Vagina (tissue), 2 donors: Measurements from ENCODE around the gene GFER.

ENCODE experiments used
- POLR2A ChIP-seq, 2 donors: fragments of 450-650 bp; IDR thresholded peaks; one replicate each; pipeline ENCODE4 v1.6.1; 2017; ENCODE audit warnings: antibody characterized with exemption in 2 of 2, mild to moderate bottlenecking in 2 of 2, moderate library complexity in 2 of 2
- POLR2AphosphoS5 ChIP-seq, 2 donors: sonication (generic); formaldehyde crosslinking; IDR thresholded peaks; one replicate each; pipeline ENCODE4 v1.9.0; 2017; ENCODE audit warnings: antibody characterized with exemption in 2 of 2, mild to moderate bottlenecking in 2 of 2, low read depth in 1 of 2; ENCODE audit not compliant: insufficient read depth in 1 of 2
- TF ChIP-seq, protein P1 (sequence below), 3 experiments: fragments of 450-650 bp in 2 of 3; fragments of 200-600 bp in 1 of 3; sonication (generic) in 1 of 3; IDR thresholded peaks; one replicate each; pipeline ENCODE4 v1.5.1; 2017 to 2019; ENCODE audit warnings: antibody characterized with exemption in 3 of 3, mild to moderate bottlenecking in 2 of 3, moderate library complexity in 2 of 3

GRCh38 chr16:2019921-2020831, 36.2 kb downstream of the GFER start:
- TF ChIP-seq, protein P1, sequence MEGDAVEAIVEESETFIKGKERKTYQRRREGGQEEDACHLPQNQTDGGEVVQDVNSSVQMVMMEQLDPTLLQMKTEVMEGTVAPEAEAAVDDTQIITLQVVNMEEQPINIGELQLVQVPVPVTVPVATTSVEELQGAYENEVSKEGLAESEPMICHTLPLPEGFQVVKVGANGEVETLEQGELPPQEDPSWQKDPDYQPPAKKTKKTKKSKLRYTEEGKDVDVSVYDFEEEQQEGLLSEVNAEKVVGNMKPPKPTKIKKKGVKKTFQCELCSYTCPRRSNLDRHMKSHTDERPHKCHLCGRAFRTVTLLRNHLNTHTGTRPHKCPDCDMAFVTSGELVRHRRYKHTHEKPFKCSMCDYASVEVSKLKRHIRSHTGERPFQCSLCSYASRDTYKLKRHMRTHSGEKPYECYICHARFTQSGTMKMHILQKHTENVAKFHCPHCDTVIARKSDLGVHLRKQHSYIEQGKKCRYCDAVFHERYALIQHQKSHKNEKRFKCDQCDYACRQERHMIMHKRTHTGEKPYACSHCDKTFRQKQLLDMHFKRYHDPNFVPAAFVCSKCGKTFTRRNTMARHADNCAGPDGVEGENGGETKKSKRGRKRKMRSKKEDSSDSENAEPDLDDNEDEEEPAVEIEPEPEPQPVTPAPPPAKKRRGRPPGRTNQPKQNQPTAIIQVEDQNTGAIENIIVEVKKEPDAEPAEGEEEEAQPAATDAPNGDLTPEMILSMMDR (IDR thresholded peaks at IDR 0.05) = no peak
- no peak for TF ChIP-seq POLR2AphosphoS5 (IDR thresholded peaks at IDR 0.05; ENCODE audit: insufficient read depth in 1 of 2, low read depth in 1 of 2)
- TF ChIP-seq POLR2A (IDR thresholded peaks at IDR 0.05) = no peak
